HG03558 (cell line): Measurements from ENCODE around the gene DISP3.

ENCODE experiments used
- ATAC-seq: cut with Tn5 transposase; IDR thresholded peaks from one replicate; pipeline ENCODE4 v1.9.1; 2021; ENCODE audit warnings: moderate number of reproducible peaks; ENCODE audit not compliant: unreplicated experiment; ENCODE audit errors: extremely low read depth

DISP3 gene, protein sequence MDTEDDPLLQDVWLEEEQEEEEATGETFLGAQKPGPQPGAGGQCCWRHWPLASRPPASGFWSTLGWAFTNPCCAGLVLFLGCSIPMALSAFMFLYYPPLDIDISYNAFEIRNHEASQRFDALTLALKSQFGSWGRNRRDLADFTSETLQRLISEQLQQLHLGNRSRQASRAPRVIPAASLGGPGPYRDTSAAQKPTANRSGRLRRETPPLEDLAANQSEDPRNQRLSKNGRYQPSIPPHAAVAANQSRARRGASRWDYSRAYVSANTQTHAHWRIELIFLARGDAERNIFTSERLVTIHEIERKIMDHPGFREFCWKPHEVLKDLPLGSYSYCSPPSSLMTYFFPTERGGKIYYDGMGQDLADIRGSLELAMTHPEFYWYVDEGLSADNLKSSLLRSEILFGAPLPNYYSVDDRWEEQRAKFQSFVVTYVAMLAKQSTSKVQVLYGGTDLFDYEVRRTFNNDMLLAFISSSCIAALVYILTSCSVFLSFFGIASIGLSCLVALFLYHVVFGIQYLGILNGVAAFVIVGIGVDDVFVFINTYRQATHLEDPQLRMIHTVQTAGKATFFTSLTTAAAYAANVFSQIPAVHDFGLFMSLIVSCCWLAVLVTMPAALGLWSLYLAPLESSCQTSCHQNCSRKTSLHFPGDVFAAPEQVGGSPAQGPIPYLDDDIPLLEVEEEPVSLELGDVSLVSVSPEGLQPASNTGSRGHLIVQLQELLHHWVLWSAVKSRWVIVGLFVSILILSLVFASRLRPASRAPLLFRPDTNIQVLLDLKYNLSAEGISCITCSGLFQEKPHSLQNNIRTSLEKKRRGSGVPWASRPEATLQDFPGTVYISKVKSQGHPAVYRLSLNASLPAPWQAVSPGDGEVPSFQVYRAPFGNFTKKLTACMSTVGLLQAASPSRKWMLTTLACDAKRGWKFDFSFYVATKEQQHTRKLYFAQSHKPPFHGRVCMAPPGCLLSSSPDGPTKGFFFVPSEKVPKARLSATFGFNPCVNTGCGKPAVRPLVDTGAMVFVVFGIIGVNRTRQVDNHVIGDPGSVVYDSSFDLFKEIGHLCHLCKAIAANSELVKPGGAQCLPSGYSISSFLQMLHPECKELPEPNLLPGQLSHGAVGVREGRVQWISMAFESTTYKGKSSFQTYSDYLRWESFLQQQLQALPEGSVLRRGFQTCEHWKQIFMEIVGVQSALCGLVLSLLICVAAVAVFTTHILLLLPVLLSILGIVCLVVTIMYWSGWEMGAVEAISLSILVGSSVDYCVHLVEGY (N-terminal part only)

DNA sequence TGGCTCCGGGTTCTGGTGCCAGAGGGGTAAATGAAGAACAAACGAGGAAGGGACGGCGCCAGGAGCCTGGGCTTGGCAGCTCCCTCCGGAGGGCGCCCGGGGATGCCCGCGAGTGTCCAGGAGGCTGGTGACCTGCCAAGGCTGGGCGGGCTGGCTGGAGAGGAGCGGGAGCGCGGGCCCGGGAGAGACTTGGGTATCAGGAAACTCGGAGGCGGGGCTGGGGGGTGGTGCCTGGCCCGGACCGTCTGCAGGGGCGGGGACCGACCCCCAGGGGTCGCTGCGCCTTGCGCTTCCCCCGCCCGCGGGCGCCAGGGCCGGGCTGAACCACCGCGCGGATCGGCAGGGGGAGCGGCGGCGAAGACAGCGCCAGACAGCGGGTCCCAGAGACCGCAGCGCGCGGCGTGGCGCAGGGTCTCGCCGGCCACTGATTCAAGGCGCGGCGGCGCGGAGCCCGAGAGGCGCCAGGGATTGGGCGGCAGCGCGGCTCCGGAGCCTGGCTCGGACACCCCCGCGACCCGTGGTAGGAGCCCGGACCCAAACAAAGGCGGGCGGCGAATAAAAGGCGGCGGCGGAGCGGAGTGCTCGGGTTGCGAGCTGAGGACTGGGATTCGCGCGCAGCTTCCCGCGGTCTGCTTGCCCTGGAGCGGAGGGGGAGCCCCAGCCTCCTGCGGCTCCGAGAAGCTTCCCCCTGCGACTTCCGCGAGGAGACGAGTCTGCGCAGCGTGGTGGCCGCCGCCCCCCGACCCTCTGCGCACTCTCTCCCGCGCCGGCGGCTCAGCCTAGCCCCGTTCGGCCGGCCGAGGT is at the start of gene DISP3:
Gene DISP3 (plus strand): TSS at position 585 of the 804 bp plus-strand sequence. CDS start 21,838 bp downstream, outside the sequence.
- ATAC-seq = no peak

DNA sequence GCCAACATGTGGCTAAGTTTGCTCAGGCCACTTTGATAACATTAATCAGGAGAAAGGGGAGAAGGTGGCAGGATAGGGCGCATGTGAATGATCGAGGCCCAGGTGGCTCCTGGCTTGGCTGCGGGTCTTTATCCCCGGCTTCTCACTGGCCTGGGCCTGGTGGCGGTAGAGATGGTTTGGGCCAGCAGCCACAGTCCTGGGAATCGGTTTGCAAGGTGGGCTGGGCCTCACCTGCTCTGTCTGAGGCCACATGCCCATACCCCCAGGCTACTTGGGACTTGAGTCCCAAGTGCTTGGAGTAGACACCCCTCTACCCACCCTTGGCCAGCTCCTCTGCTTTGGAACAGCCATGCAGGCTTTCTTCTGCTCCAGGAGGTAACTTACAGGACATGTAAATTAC is 49.7 kb upstream of the DISP3 start:
- ATAC-seq = no peak

DNA sequence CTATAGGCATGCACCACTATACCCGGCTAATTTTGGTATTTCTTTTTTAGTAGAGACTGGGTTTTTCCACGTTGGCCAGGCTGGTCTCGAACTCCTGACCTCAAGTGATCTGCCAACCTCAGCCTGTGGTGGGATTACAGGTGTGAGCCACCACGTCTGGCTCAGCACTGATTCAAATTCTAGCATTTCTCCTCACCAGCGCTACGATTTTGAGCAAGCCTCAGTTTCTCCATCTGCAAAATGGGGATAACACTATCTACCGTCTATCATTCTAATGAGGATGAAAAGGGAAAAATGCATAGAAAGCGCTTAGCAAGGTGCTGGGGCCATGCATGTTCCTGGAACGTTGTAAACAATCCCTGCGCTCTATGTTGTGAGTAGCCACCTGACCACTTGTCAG is 49.0 kb upstream of the DISP3 start:
- ATAC-seq = no peak

DNA sequence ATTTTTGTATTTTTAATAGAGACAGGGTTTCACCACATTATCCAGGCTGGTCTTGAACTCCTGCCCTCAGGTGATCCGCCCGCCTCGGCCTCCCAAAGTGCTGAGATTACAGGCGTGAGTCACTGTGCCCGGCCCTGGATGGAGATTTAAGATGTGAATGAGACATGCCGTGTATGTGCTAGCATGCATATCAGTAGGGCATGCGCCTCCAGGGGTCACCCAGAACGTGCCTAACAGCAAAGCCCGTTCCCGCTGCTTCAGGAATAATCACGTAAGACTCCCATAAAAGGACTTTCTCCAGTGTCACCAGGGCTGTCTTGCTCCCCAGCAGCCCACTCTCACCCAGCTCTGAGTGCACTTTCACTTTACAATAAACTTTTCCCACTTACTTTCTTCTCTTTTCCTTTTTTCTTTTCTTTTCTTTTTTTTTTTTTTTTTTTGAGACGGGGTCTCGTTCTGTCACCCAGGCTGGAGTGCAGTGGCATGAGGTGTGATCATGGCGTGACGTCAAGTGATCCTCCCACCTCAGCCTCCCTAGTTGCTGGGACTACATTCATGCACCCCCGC is 46.9 kb upstream of the DISP3 start:
- ATAC-seq = no peak

DNA sequence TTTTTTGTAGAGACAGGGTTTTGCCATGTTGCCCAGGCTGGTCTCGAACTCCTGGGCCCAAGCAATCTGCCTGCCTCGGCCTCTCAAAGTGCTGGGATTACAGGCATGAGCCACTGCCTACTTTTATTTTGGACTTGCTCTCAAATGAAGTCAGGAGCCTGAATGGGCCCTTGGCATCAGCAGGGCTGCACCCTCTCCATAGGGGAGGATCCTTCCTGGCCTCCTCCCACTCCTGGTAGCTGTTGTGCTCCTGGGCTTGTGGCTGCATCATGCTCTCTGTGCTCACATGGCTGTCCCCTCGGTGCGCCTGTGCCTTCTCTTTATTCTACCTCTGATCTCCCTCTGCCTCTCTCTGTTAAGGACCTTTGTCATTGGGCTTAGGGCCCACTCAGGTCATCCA is 46.4 kb upstream of the DISP3 start:
- ATAC-seq = no peak

DNA sequence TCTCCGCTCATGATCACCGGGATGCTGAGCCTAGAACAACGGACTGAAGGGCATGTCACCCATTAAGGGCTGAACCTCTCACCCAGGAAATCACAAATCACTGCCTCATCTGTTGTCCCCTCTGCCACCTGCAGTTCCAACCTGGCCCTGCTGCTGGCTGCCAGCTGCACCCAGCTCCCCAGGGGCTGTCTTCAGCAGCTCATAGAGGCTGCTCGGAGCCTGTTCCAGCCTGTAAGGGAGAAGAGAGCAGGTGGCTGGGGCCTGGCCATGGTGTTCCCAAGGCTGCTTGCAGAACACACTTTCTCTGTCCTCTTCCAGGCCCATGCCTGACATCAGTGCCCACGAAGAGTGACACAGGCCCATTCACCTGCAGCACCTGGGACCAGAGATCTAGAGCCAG is 44.5 kb upstream of the DISP3 start:
- ATAC-seq = no peak

DNA sequence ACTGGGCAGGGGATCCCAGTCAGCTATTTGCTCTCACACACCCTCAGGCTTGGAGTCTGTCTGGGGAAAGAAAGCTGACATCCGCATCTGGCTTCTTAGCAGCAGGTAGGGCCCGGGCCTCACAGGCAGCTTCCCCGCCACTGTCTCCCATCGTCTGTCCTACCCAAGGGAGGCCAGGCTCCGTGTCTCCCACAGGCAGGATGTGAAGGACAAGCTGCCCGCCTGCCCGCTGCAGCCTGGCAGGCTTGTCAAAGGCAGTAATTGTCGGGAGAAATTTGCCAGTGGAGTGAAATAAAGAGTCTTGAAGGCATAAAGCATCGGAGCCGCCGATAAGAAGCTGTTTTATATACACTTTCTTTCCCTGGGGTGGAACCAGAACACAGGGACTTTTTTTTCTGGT is 44.0 kb upstream of the DISP3 start:
- no peak for ATAC-seq

DNA sequence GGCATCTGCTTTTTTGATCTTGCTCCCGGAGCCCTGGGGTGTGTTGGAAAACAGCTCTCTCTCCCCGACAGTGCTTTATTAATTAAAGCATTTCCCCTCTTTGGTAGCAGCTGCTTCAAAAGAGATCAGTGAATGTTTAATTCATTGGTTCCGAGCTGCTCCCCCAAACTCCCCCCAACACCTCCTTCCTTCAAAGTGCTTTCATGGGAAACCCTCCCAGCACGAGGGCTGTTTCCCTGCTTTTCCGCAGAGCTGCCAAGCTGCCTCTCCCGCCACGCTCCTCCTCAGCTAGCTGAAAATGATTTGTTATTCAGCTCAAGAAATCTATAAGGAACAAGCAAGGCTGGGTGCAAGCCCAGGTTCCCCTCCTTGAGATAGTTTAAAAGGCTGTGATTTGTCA is 40.0 kb upstream of the DISP3 start:
- no peak for ATAC-seq

DNA sequence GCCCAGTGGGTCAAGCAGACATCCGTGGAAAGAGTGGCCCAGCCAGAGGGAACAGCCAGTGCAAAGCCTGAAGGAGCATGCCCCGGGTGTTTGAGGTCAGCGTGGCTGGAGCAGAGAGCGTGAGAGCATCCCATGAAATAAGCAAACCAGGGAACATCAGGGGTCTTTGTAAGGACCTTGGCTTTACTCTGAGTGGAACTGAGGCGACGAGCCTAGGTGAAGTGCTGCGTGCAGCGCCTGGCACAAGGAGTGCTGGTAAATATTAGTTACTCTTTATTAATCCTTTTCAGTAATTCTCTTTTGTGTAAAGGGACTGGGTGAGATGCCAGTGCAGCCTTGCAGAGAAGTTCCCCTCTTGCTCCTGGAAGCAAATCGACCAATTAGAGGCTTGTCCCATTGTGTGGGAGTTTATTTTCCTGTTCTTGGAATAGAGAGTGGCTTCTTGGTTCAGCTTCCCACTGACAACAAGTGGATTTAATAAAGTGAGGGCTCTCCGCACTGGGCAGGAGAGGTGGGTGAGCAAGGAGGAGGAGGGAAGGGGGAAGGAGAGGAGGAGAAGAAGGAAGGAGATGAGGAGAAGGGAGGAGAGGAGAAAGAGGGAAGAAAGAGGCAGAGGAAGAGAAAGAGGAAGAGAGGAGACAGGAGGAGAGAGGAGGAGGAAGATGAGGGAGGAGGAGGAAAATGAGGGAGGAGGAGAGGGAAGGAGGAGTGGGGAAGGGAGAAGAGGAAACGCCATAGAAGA is 37.6 kb upstream of the DISP3 start:
- no peak for ATAC-seq

DNA sequence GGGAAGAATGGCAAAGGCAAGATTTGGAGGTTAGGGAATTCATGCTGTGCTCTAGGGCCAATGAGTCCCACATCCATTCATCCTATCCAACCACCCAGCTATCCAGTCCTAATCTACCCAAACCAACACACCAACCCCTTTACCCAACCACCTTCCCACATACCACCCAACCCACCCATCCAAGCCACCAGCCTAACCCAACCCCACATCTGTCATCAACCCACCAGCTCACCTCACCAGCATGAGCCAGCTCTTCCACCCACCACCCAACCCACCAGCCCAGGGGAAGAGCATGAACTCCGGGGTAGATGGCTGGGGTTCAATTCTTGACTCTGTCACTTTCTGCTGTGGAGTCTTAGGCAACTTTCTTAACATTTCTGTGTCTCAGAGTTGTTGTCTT is 35.9 kb upstream of the DISP3 start:
- no peak for ATAC-seq

DNA sequence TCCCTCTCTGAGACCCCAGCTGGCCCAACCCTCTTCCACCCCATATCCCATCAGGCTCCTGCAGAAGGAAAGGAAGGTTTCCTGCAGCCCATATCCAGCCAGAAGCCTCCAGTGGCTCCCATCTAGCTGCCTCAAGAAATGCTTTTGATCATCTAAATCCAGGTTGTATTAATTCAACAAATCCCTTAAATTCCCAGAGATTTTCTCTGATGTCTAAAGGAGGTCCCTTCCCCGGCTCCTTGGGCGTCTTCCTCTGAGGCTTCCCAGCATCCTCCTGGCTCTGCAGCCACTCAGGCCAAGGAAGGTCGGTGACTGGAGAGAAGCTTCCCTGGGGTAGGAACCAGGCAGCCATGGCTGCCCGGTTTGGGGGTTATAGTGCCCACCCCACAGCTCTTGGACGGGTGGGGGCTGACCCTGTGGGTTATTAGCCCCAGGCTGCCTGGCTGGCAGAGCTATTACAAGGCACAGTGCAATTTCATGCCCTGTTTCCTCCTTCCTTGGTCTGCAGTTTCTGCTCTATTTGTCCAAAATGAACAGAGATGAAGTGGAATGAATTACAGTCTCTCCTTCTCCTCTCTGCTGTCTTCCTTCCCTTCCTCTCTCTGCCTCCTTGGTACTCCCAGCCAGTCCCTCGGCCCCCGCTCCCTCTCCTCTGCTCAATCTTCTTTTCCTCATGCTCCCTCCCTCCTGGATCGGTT is 34.8 kb upstream of the DISP3 start:
- ATAC-seq = no peak

DNA sequence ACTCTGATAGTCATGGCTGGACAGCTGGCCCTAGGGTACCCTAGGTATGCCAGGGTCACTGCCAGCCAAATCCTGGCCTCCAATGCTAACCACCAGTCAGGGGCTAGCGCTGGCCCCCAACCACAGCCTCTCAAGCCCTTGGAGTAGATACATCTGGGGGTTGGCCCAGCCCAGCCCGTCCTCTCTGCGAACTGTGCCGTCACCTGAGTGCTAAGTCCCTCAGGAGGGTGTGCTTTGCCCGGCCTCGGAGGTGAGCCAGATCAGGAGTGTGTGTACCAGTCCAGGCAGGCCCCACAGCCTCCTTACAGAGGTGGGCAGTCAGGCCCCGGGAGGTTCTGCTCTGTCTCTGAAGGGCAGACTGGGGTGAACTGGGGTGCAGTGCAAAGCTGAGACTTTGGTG is 34.0 kb upstream of the DISP3 start:
- no peak for ATAC-seq

DNA sequence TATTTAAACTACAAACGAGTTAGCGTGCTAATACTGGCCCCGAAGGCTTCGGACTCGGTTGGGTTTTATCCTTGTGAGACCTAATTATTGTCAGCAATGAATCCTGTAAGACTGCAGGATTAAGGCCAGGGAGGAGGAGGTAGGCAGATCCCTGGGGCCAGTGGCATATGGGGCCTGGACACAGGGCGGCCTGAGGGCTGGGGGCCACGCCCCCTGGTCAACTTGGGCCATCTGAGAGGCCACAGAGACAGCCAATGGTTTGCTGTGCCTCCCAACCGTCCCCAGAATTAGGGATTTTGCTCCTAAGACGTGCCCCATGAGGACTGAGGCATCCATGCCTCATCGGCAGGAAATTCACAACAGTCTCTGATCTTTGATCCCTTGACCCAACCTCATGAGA is 31.1 kb upstream of the DISP3 start:
- ATAC-seq = no peak

DNA sequence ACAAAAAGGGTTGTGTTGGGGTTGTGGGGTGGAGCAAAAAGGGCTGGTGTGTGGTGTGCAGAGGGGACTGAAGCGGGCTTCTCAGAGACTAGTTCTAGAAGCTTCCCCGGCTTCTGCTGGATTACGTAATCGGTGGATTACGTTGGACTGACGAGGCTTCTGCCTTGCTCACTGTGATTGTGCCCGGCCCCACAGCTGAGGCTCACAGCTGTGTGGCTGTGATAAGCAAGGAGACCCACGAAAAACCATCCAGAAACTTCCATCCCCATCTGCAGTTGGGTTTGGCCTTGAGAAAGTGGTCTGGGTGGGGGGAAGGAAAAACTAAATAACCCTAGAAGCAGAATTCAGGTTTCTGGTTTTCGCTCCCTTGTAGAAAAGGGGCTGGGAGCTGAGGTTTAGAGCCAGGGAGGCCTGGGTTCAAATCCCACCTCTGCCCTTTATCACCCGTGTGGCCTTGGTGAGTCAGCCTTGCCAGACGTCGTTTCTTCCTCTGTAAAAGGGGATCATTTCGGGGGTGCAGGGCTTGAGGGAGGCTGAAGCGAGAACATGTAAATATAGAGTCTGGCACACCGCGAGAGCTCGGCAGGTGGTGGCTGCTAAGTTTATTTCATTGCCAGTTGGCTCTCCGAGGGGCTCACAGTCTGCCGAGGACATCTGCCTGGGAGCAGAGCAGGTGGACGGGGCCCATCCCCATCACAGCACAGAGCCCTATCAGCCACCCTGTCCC is 30.4 kb upstream of the DISP3 start:
- no peak for ATAC-seq

DNA sequence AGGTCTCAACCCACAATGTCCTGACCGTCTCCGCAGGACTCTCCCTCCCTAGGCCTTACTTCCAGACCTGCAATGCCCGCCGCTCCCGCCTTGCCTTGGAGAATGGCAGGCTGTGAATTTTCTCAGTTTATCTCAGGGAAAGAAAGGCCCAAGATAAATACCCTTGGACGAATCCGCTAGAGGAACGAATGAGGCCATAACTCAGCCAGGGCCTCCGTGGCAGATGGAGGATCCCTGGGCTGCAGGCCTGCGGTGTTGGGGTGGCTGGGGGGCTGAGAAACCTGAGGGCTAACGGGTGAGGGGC is 29.9 kb upstream of the DISP3 start:
- ATAC-seq = no peak

DNA sequence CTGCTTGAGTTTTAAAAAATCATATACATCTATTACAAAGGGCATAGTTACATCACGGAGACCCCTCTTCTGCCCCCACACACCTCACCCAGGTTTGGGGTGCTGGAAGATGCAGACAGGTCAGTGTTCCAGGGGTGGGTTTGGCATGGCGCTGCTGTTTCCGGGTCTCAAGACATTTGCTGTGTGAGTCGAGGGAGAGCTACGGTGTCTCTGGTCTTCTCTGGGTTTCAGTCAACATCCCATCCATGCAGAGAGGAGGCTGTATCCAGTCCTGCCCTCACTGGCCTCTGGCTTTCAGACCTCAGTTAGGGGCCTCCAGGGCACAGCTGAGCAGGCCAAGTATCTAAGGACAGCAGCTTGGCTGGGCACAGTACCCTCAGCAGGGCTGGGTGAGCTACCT is 28.6 kb upstream of the DISP3 start:
- ATAC-seq = no peak

DNA sequence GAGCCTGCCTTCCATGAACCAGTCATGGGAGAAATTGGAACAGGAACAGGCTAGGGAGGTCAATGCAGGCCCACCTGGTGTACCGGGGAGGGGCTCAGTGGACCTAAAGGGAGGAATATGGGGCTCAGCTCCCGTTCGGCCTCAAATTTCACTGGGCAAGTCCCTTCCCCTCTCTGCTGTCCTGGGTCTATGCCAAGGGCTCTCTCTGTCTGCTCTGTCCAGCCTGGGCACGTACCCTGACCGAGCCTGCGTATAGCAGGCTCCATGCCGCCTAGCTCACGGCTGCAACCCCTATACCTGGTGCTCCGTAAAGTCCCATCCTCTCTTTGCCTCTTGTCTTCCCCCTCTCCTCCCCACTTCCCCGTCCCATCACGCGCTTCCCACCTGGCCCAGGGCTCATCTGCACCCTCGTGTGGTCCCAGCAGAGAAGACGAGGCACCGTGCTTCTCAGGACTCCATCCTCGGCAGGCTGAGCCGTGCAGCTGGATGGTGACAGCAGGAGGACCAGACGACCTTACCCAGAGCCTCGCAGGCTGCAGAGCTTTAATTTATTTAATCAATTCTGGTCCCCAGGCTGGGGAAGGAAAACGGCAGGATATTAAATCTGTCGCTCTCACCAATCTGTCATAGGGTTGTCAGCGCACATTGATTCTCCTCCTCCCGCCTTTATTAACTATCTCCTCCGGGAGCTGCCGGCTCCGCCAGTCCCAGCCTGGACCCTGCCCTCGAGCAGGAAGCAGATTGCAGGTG is 25.0 kb upstream of the DISP3 start:
- no peak for ATAC-seq
